HepG2 (cell line): Measurements from ENCODE around the gene PRSS22. TPM values are rescaled to one million over a fixed set of nuclear protein-coding genes. Genes with fewer than 3 reads are reported as not detected.

Experiments
- AGO1 ChIP-seq: fragments of 200-400 bp; formaldehyde crosslinking; IDR thresholded peaks from 2 replicates; pipeline ENCODE4 v1.6.1; 2017; ENCODE audit warnings: mild to moderate bottlenecking, low read depth, low read length, moderate library complexity; ENCODE audit not compliant: poor library complexity, severe bottlenecking
- CBFB ChIP-seq: sonication (generic); formaldehyde crosslinking; IDR thresholded peaks from 2 replicates; pipeline ENCODE4 v1.4.0; 2020; ENCODE audit warnings: missing genetic modification reagents
- FOXC1 ChIP-seq: sonication (generic); formaldehyde crosslinking; IDR thresholded peaks from 2 replicates; pipeline ENCODE4 v1.8.0; 2022; ENCODE audit warnings: mild to moderate bottlenecking, missing genetic modification reagents, borderline replicate concordance
- FOXK1 ChIP-seq: sonication (generic); formaldehyde crosslinking; IDR thresholded peaks from 2 replicates; pipeline ENCODE4 v1.4.0; 2020; ENCODE audit warnings: low read depth, missing genetic modification reagents, borderline replicate concordance
- GABPA ChIP-seq, 2 experiments: IDR thresholded peaks; 2 replicates each; pipeline ENCODE4 v1.6.1; 2011 to 2016; ENCODE audit warnings: low read depth in 2 of 2, low read length in 1 of 2, missing biosample characterization in 1 of 2, missing genetic modification characterization in 1 of 2
- HDAC1 ChIP-seq: sonication (generic); formaldehyde crosslinking; IDR thresholded peaks from 2 replicates; pipeline ENCODE4 v1.5.1; 2020; ENCODE audit warnings: mild to moderate bottlenecking, missing genetic modification reagents
- JARID2 ChIP-seq: sonication (generic); formaldehyde crosslinking; IDR thresholded peaks from 2 replicates; pipeline ENCODE4 v1.8.1; 2023; ENCODE audit warnings: missing genetic modification reagents, inconsistent platforms; ENCODE audit not compliant: insufficient replicate concordance
- KMT2A ChIP-seq: sonication (generic); formaldehyde crosslinking; IDR thresholded peaks from 2 replicates; pipeline ENCODE4 v1.4.0; 2020; ENCODE audit warnings: missing genetic modification reagents
- SALL2 ChIP-seq: sonication (generic); formaldehyde crosslinking; IDR thresholded peaks from 2 replicates; pipeline ENCODE4 v1.8.1; 2023; ENCODE audit warnings: mild to moderate bottlenecking, missing genetic modification reagents, inconsistent platforms
- SUZ12 ChIP-seq: fragments of 150-350 bp; IDR thresholded peaks from 2 replicates; pipeline ENCODE4 v1.6.1; 2014; ENCODE audit warnings: low read depth, low read length
- SYNCRIP ChIP-seq: fragments of 200-400 bp; formaldehyde crosslinking; IDR thresholded peaks from 2 replicates; pipeline ENCODE4 v1.6.1; 2018; ENCODE audit warnings: mild to moderate bottlenecking, low read depth, low read length; ENCODE audit not compliant: insufficient read depth
- ZBTB49 ChIP-seq: sonication (generic); formaldehyde crosslinking; IDR thresholded peaks from 2 replicates; pipeline ENCODE4 v1.4.0; 2020; ENCODE audit warnings: missing genetic modification reagents, borderline replicate concordance
- ZMYM3 ChIP-seq: sonication (generic); formaldehyde crosslinking; IDR thresholded peaks from 2 replicates; pipeline ENCODE4 v1.5.1; 2020; ENCODE audit warnings: mild to moderate bottlenecking, missing genetic modification reagents
- ZNF468 ChIP-seq: sonication (generic); formaldehyde crosslinking; IDR thresholded peaks from 2 replicates; pipeline ENCODE4 v1.8.0; 2022; ENCODE audit warnings: mild to moderate bottlenecking, moderate library complexity, missing genetic modification reagents
- ZNF501 ChIP-seq: sonication (generic); formaldehyde crosslinking; IDR thresholded peaks from 2 replicates; pipeline ENCODE4 v1.5.1; 2020; ENCODE audit warnings: mild to moderate bottlenecking, moderate library complexity, missing genetic modification reagents
- ZNF550 ChIP-seq: sonication (generic); formaldehyde crosslinking; IDR thresholded peaks from 2 replicates; pipeline ENCODE4 v1.4.0; 2020; ENCODE audit warnings: mild to moderate bottlenecking, missing genetic modification reagents, borderline replicate concordance
- ZNF839 ChIP-seq: sonication (generic); formaldehyde crosslinking; IDR thresholded peaks from 2 replicates; pipeline ENCODE4 v1.4.0; 2020; ENCODE audit warnings: missing genetic modification reagents, mild to moderate bottlenecking, borderline replicate concordance
- ZNF891 ChIP-seq: sonication (generic); formaldehyde crosslinking; IDR thresholded peaks from 2 replicates; pipeline ENCODE4 v1.5.0; 2020; ENCODE audit warnings: mild to moderate bottlenecking, missing genetic modification reagents
- ZSCAN22 ChIP-seq: sonication (generic); formaldehyde crosslinking; IDR thresholded peaks from 2 replicates; pipeline ENCODE4 v1.4.0; 2020; ENCODE audit warnings: mild to moderate bottlenecking, missing genetic modification reagents
- polyA plus RNA-seq, 8 experiments: library from polyadenylated mRNA; depleted of rRNA in 3 of 8; stranded (reverse) in 7 of 8; unstranded in 1 of 8; fragments of >200 nt; fragmentation: Illumina TruSeq in 4 of 8; extraction: Trizol in 4 of 8; gene quantifications; 2 replicates each; pipeline versions ENCODE4 v1.2.1 to v1.2.3, GENCODE V29; 2011 to 2016; ENCODE audit warnings: low read depth in 4 of 8, missing spikeins in 1 of 8, mixed read lengths in 1 of 8; ENCODE audit not compliant: insufficient read depth in 1 of 8
- total RNA-seq, 5 experiments: library from RNA; depleted of rRNA; stranded (reverse); fragments of >200 nt; fragmentation: Illumina TruSeq; extraction: Trizol; gene quantifications; 2 replicates each; pipeline ENCODE4 v1.2.3, GENCODE V29; 2016; ENCODE audit warnings: low read depth in 1 of 5
- TF ChIP-seq, protein P1 (sequence below): sonication (generic); formaldehyde crosslinking; IDR thresholded peaks from 2 replicates; pipeline ENCODE4 v1.4.0; 2020; ENCODE audit warnings: missing genetic modification reagents, mild to moderate bottlenecking, borderline replicate concordance
- TF ChIP-seq, protein P2 (sequence below): sonication (generic); formaldehyde crosslinking; conservative IDR thresholded peaks from 2 replicates; pipeline ENCODE4 v1.4.0; 2020; ENCODE audit warnings: missing genetic modification reagents

Gene PRSS22
- total and polyA plus RNA-seq, 2 of the 13 experiments (the other 11 are each of a cell fraction or from before 2014, with no cell fraction given) = 0.24 to 0.32 TPM

DNA sequence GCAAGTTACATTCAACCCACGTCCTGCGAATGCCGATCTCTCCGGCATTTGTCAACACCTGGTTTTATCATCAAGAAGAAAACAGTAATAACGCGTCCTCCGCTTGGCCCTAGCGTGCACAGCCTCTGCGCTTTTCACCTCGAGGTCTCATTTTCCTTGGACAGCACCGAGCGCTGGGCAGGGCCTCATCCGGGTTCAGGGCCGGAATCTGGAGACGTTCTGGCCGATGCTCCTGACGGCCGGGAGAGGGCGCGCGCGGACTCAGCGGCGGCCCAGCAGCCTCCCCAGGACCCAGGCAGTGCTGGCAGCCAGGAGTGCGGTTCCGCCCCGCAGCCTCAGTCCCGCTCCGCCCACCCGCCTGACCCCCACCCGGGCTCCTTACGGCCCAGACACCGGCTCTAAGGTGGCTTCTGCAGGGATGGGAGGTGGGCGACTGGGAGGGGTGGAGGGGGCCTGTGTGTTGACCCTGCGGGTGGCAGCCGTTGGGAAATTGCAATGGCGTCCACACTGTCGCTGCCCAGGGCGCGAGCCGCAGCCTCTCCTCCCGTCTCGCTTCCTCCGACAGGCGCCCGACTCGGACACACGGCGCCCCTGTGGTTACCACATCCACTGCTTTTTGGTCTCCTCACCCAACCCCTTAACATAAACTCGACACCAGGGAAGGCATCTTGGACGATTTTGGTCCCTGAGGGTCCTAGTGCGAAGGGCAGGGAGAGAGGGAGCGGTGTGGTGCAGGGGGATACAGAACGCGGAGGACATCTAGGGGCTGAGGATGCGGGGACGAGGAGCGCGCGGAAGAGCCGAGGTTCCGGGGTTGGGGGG lies 46.3 kb upstream of the PRSS22 start (continued):
- no peak for TF ChIP-seq SYNCRIP
- TF ChIP-seq, protein P1, sequence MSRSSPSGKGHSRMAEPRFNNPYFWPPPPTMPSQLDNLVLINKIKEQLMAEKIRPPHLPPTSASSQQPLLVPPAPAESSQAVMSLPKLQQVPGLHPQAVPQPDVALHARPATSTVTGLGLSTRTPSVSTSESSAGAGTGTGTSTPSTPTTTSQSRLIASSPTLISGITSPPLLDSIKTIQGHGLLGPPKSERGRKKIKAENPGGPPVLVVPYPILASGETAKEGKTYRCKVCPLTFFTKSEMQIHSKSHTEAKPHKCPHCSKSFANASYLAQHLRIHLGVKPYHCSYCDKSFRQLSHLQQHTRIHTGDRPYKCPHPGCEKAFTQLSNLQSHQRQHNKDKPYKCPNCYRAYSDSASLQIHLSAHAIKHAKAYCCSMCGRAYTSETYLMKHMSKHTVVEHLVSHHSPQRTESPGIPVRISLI (CRISPR knock-in tag) = no peak
- TF ChIP-seq AGO1 = no peak
- peak; percentile 78; the same call in 1 of the 2 replicates for TF ChIP-seq HDAC1 (CRISPR knock-in tag)
- TF ChIP-seq FOXK1 = peak; percentile 38; the same call in 1 of the 2 replicates
- no peak; the same call in 1 of the 2 replicates for TF ChIP-seq ZNF839 (CRISPR knock-in tag)
- no peak for TF ChIP-seq ZBTB49
- 0 out of 2 replicates have a peak, but pooled peaks have one; percentile 79 for TF ChIP-seq KMT2A (CRISPR knock-in tag)
- TF ChIP-seq ZSCAN22 = no peak
- peak; percentile 68 for TF ChIP-seq ZNF501 (CRISPR knock-in tag)
- no peak for TF ChIP-seq JARID2 (CRISPR knock-in tag)
- TF ChIP-seq CBFB (CRISPR knock-in tag) = no peak
- peak; percentile 60; the same call in 1 of the 2 replicates for TF ChIP-seq ZMYM3 (CRISPR knock-in tag)
- TF ChIP-seq SALL2 = 0 out of 2 replicates have a peak, but pooled peaks have one; percentile 29
- TF ChIP-seq GABPA (IDR thresholded peaks at IDR 0.05; ENCODE audit: low read depth, low read length) = no peak
- no peak for TF ChIP-seq GABPA (CRISPR knock-in tag; IDR thresholded peaks at IDR 0.05; ENCODE audit: low read depth)
- no peak for TF ChIP-seq SUZ12
- TF ChIP-seq, protein P2, sequence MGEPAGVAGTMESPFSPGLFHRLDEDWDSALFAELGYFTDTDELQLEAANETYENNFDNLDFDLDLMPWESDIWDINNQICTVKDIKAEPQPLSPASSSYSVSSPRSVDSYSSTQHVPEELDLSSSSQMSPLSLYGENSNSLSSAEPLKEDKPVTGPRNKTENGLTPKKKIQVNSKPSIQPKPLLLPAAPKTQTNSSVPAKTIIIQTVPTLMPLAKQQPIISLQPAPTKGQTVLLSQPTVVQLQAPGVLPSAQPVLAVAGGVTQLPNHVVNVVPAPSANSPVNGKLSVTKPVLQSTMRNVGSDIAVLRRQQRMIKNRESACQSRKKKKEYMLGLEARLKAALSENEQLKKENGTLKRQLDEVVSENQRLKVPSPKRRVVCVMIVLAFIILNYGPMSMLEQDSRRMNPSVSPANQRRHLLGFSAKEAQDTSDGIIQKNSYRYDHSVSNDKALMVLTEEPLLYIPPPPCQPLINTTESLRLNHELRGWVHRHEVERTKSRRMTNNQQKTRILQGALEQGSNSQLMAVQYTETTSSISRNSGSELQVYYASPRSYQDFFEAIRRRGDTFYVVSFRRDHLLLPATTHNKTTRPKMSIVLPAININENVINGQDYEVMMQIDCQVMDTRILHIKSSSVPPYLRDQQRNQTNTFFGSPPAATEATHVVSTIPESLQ (CRISPR knock-in tag) = no peak
- TF ChIP-seq FOXC1 = peak; percentile 22; the same call in 1 of the 2 replicates
- TF ChIP-seq ZNF468 (CRISPR knock-in tag) = no peak
- 0 out of 2 replicates have a peak, but pooled peaks have one; percentile 25 for TF ChIP-seq ZNF550 (CRISPR knock-in tag)
- peak; percentile 35; the same call in 1 of the 2 replicates for TF ChIP-seq ZNF891 (CRISPR knock-in tag)
